ENCODE data around the gene MYO19. TPM values are rescaled to one million over a fixed set of nuclear protein-coding genes. Genes with fewer than 3 reads are reported as not detected.

MYO19 gene
- total RNA-seq, 1 donor from 2014 or later = 36.8 TPM

DNA sequence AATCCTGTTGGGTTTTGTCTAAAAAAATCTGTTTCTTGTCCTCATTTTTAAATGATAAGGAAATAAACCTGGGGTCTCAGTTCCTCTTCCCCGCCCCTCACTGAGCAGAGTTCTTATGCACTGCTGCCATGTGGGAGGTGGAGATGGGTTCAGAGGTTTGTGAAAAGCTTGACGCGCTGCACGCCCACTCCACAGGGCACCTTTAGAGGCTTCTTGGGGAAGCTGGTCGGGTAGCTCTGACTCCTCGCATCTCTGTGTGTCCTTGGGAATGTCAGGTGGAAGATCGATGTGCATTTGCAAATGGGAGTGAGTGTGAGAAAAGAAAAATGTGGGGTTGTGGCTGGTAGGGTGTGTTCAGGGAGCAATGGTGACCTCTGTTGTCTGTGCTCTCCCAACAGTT lies 52.8 kb downstream of the MYO19 start:
- Histone ChIP-seq H3K27ac (no peak overlapping the region), H3K9me3 (no peaks in the 10 kb centered on the region), H3K27me3 (peaks cover 33% of the 10 kb centered on the region), H3K4me1 (peaks cover 16% of the 10 kb centered on the region), H3K4me3 (no peak overlapping the region), H3K36me3 (no peaks in the 10 kb centered on the region)
- ATAC-seq (no peak), DNase-seq (no peak)
- intact Hi-C loops (cut with DNase I) = no loop called here
- TF ChIP-seq, protein P1, sequence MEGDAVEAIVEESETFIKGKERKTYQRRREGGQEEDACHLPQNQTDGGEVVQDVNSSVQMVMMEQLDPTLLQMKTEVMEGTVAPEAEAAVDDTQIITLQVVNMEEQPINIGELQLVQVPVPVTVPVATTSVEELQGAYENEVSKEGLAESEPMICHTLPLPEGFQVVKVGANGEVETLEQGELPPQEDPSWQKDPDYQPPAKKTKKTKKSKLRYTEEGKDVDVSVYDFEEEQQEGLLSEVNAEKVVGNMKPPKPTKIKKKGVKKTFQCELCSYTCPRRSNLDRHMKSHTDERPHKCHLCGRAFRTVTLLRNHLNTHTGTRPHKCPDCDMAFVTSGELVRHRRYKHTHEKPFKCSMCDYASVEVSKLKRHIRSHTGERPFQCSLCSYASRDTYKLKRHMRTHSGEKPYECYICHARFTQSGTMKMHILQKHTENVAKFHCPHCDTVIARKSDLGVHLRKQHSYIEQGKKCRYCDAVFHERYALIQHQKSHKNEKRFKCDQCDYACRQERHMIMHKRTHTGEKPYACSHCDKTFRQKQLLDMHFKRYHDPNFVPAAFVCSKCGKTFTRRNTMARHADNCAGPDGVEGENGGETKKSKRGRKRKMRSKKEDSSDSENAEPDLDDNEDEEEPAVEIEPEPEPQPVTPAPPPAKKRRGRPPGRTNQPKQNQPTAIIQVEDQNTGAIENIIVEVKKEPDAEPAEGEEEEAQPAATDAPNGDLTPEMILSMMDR (IDR thresholded peaks at IDR 0.05) = no peak

DNA sequence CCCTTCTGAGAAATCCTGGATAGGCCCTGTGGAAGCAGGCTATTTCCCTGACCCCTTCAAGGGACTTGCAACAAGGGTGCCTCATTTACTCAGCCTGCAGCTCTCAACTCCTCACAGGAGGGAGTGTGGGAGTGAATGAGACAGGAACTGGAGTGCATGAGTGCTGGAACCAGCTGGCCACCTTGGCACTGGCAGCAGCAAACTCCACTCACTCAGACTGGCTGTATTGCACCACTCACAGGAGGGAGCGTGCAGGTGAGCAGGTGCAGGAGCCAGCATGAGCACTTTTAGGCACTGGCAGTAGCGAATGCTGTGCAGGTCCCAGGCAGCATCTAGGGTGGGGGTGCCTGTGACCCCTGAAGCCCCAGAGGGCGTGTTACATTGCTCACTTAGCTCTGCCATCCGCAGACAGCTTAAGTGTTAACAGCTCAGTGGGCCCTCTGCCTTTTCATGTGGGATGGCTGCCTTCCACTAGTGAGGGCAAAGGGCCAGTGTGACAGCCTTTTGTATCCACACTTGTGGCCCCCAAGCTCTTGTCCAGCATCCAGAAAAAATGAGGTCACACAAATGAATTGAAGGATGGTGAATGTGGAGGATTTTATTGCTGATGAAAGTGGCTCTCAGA lies 59.2 kb downstream of the MYO19 start:
- TF ChIP-seq, protein P1 (IDR thresholded peaks at IDR 0.05) = no peak
- no peaks in the 10 kb centered on the region for H3K36me3 ChIP-seq
- ATAC-seq (peak; percentile 38), DNase-seq (no peak)
- no peaks in the 10 kb centered on the region for H3K9me3 ChIP-seq
- intact Hi-C loops (cut with DNase I) = no loop called here
- no peaks in the 10 kb centered on the region for H3K4me1 ChIP-seq
- H3K27me3 ChIP-seq = peaks cover 18% of the 10 kb centered on the region
- H3K27ac ChIP-seq = no peak overlapping the region
- H3K4me3 ChIP-seq = no peak overlapping the region

DNA sequence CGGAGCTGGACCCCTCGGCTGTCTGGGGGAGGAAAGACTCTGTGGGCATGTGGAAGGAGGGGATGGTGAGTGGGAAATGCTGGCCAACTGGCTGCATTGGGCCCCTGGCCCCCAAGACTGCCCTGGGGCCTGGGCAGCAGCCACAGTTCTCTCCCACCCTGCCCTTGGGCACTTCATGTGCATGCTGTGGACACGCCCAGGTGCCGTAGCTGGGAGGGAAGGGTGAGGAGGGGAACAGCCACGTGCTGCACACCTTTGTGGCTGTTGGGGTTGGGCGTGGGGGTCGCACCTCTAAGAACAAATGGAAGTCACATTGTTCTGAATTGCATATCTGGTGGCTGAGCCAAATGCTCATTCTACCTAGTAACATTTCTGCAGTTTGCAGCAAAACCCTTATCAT lies 60.1 kb downstream of the MYO19 start:
- Histone ChIP-seq H3K27me3 (peaks cover 16% of the 10 kb centered on the region), H3K36me3 (no peaks in the 10 kb centered on the region), H3K27ac (no peak overlapping the region), H3K4me1 (no peaks in the 10 kb centered on the region), H3K4me3 (no peak overlapping the region), H3K9me3 (no peaks in the 10 kb centered on the region)
- TF ChIP-seq, protein P1 (IDR thresholded peaks at IDR 0.05) = no peak
- DNase-seq = no peak
- intact Hi-C loops (cut with DNase I) = no loop called here
- ATAC-seq = no peak

DNA sequence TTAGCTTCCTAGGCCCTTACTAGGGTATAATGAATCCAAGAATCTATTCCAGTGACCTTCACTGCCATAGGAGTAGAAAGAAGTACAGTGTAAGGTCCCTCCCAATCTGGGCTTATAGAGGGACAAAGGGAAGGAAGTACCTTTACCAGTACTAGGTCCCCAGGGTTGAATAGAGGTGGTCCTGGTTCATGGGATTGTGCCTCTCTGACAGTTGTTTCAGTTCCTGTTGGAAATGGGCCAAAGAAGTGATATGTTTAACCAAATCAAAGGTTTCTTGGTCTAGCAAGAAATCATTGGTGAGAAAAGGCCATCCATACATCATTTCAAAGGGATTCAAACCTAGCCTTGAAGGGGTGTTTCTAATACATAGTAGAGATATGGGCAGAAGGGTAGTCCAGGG lies 64.2 kb downstream of the MYO19 start:
- intact Hi-C loops (cut with DNase I) = no loop called here
- no peaks in the 10 kb centered on the region for H3K4me1 ChIP-seq
- DNase-seq (no peak), ATAC-seq (no peak)
- TF ChIP-seq, protein P1 (IDR thresholded peaks at IDR 0.05) = no peak
- peaks cover 25% of the 10 kb centered on the region for H3K27me3 ChIP-seq
- no peak overlapping the region for H3K4me3 ChIP-seq
- no peak overlapping the region for H3K27ac ChIP-seq
- no peaks in the 10 kb centered on the region for H3K9me3 ChIP-seq
- H3K36me3 ChIP-seq = no peaks in the 10 kb centered on the region

DNA sequence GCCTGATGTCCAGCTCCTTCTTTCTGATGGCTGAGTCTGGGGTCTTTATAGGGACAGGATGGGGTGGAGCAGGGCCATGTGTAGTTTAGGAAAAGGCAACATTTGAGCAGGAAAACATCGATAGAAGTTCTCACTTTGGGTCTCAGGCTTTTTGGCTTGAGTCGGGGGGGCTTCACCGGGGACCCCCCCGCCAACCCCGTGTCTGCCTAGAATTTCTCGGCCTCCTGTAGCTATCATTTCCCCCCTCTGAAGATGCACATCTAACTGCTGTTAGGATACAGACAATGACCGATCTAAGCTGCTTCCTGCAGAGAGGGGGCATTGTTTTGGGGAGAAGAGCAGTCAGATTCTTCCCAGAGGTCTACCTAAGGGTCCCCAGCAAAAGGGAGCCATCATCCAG lies 64.9 kb downstream of the MYO19 start:
- ATAC-seq (no peak), DNase-seq (no peak)
- H3K9me3 ChIP-seq = no peaks in the 10 kb centered on the region
- TF ChIP-seq, protein P1 (IDR thresholded peaks at IDR 0.05) = no peak
- H3K27me3 ChIP-seq = peaks cover 33% of the 10 kb centered on the region
- H3K4me1 ChIP-seq = no peaks in the 10 kb centered on the region
- H3K4me3 ChIP-seq = no peak overlapping the region
- no peaks in the 10 kb centered on the region for H3K36me3 ChIP-seq
- intact Hi-C loops (cut with DNase I) = no loop called here
- H3K27ac ChIP-seq = no peak overlapping the region

All from upper lobe of right lung (tissue), 1 donor.